K562 (cell line): ENCODE data around the gene MPRIP. TPM values are rescaled to one million over a fixed set of nuclear protein-coding genes. Genes with fewer than 3 reads are reported as not detected.

ENCODE experiments used
- CEBPZ ChIP-seq: fragments of 150-350 bp; IDR thresholded peaks from 2 replicates; pipeline ENCODE4 v1.6.1; 2014; ENCODE audit warnings: low read depth, mild to moderate bottlenecking, low read length, borderline replicate concordance
- CLOCK ChIP-seq: fragments of 250-450 bp; sonication (Bioruptor Pico); IDR thresholded peaks from 2 replicates; pipeline ENCODE4 v1.4.0; 2020; ENCODE audit warnings: mild to moderate bottlenecking, moderate library complexity, borderline replicate concordance
- GATAD2B ChIP-seq: fragments of 450-650 bp; IDR thresholded peaks from 2 replicates; pipeline ENCODE4 v1.6.1; 2017; ENCODE audit warnings: mild to moderate bottlenecking, borderline replicate concordance
- HBP1 ChIP-seq: fragments of 450-650 bp; formaldehyde crosslinking; IDR thresholded peaks from 2 replicates; pipeline ENCODE4 v1.4.0; 2022; ENCODE audit warnings: missing genetic modification characterization
- HNRNPH1 ChIP-seq: fragments of 200-400 bp; formaldehyde crosslinking; optimal IDR thresholded peaks from 2 replicates; pipeline ENCODE3; 2017; ENCODE audit warnings: low read depth, mild to moderate bottlenecking, low read length, moderate library complexity
- NFIC ChIP-seq: fragments of 450-650 bp; IDR thresholded peaks from 2 replicates; pipeline ENCODE4 v1.6.1; 2017; ENCODE audit warnings: mild to moderate bottlenecking, inconsistent platforms
- NFYB ChIP-seq: IDR thresholded peaks from 2 replicates; pipeline ENCODE4 v1.6.1; 2011; ENCODE audit warnings: mild to moderate bottlenecking, moderate library complexity; ENCODE audit not compliant: insufficient read length; ENCODE audit errors: extremely low read depth
- NR2F6 ChIP-seq: fragments of 450-650 bp; formaldehyde crosslinking; IDR thresholded peaks from 2 replicates; pipeline ENCODE4 v1.4.0; 2020; ENCODE audit warnings: mild to moderate bottlenecking
- POLR3G ChIP-seq: IDR thresholded peaks from 2 replicates; pipeline ENCODE4 v1.6.1; 2011; ENCODE audit not compliant: insufficient read length, insufficient replicate concordance; ENCODE audit errors: extremely low read depth
- RBM25 ChIP-seq: fragments of 200-400 bp; formaldehyde crosslinking; IDR thresholded peaks from 2 replicates; pipeline ENCODE4 v1.6.1; 2018; ENCODE audit warnings: low read length, low read depth, moderate library complexity; ENCODE audit not compliant: severe bottlenecking
- RFX1 ChIP-seq: fragments of 450-650 bp; IDR thresholded peaks from 2 replicates; pipeline ENCODE4 v1.6.1; 2016; ENCODE audit warnings: mild to moderate bottlenecking, moderate library complexity
- SAFB2 ChIP-seq: fragments of 200-400 bp; formaldehyde crosslinking; IDR thresholded peaks from 2 replicates; pipeline ENCODE4 v1.6.1; 2018; ENCODE audit warnings: borderline replicate concordance, low read length, low read depth, moderate library complexity; ENCODE audit not compliant: severe bottlenecking
- SMAD3 ChIP-seq: fragments of 450-650 bp; formaldehyde crosslinking; conservative IDR thresholded peaks from 2 replicates; pipeline ENCODE4 v1.4.0; 2020; ENCODE audit warnings: mild to moderate bottlenecking
- SMAD4 ChIP-seq: fragments of 250-450 bp; sonication (Bioruptor Pico); conservative IDR thresholded peaks from 2 replicates; pipeline ENCODE4 v1.8.0; 2021; ENCODE audit warnings: inconsistent platforms, mild to moderate bottlenecking, moderate library complexity
- SMARCA4 ChIP-seq: fragments of 450-650 bp; IDR thresholded peaks from 2 replicates; pipeline ENCODE4 v1.6.1; 2016
- SMARCE1 ChIP-seq: fragments of 450-650 bp; IDR thresholded peaks from 2 replicates; pipeline ENCODE4 v1.7.1; 2016; ENCODE audit warnings: mild to moderate bottlenecking
- SNIP1 ChIP-seq: fragments of 450-650 bp; IDR thresholded peaks from 2 replicates; pipeline ENCODE4 v1.7.1; 2017; ENCODE audit warnings: low read depth, mild to moderate bottlenecking
- YBX1 ChIP-seq: fragments of 450-650 bp; IDR thresholded peaks from 2 replicates; pipeline ENCODE4 v1.7.1; 2016; ENCODE audit warnings: mild to moderate bottlenecking
- ZC3H11A ChIP-seq: IDR thresholded peaks from 2 replicates; pipeline ENCODE4 v1.6.1; 2012; ENCODE audit warnings: low read depth, low read length, improper control_type of control experiment
- ZFP30 ChIP-seq: fragments of 250-450 bp; sonication (Bioruptor Pico); IDR thresholded peaks from 2 replicates; pipeline ENCODE4 v1.8.0; 2022; ENCODE audit warnings: moderate library complexity, mild to moderate bottlenecking, inconsistent platforms, borderline replicate concordance
- ZKSCAN3 ChIP-seq: fragments of 250-450 bp; sonication (Bioruptor Pico); IDR thresholded peaks from 2 replicates; pipeline ENCODE4 v1.4.0; 2020
- ZNF445 ChIP-seq: fragments of 250-450 bp; sonication (Bioruptor Pico); IDR thresholded peaks from 2 replicates; pipeline ENCODE4 v1.4.0; 2020; ENCODE audit warnings: low read depth, mild to moderate bottlenecking, moderate library complexity
- polyA plus RNA-seq, 8 experiments: library from polyadenylated mRNA; depleted of rRNA in 4 of 8; stranded (reverse) in 5 of 8; unstranded in 3 of 8; fragments of >200 nt; fragmentation: Nextera tagmentation in 2 of 8; fragmentation: Illumina TruSeq in 1 of 8; extraction: Ambion mirVana in 2 of 8; extraction: Trizol in 1 of 8; gene quantifications; 2 replicates each; pipeline versions ENCODE4 v1.2.1 to v1.2.3, GENCODE V29; 2011 to 2014; ENCODE audit warnings: inconsistent platforms in 1 of 8, missing spikeins in 1 of 8
- total RNA-seq, 7 experiments: library from RNA; depleted of rRNA in 6 of 7; stranded (reverse); fragments of >200 nt in 6 of 7; fragmentation: Illumina TruSeq in 2 of 7; extraction: Trizol in 2 of 7; gene quantifications; 2 replicates each; pipeline versions ENCODE4 v1.2.1 to v1.2.3, GENCODE V29; 2011 to 2021; ENCODE audit warnings: low replicate concordance in 1 of 7

MPRIP gene
- total and polyA plus RNA-seq, 9 of the 15 experiments (the other 6 are each of a cell fraction or from before 2014, with no cell fraction given) = 10.0 to 72.6 (median 30.1) TPM

- TF ChIP-seq HBP1 (CRISPR knock-in tag) (no peak), YBX1 (no peak), CEBPZ (no peak), SMAD4 (CRISPR knock-in tag) (no peak), SMAD3 (CRISPR knock-in tag) (no peak), GATAD2B (no peak), SAFB2 (no peak), ZKSCAN3 (no peak), RFX1 (no peak), NR2F6 (CRISPR knock-in tag) (no peak), SNIP1 (peak; percentile 70; the same call in 1 of the 2 replicates), ZNF445 (no peak), ZC3H11A (no peak), NFYB (peak; percentile 87), ZFP30 (CRISPR knock-in tag) (no peak), RBM25 (peak; percentile 98), SMARCE1 (0 out of 2 replicates have a peak, but pooled peaks have one; percentile 31), CLOCK (no peak), POLR3G (no peak), HNRNPH1 (no peak), NFIC (no peak; the same call in 1 of the 2 replicates), SMARCA4 (peak; percentile 16; the same call in 1 of the 2 replicates)
These were observed 480 bp upstream of the MPRIP start (continued) for GRCh38 chr17:17041571-17042383.
